HG03097 (cell line): ENCODE data around the gene MRPL45.

Experiments
- ATAC-seq: cut with Tn5 transposase; IDR thresholded peaks from one replicate; pipeline ENCODE4 v1.9.1; 2021; ENCODE audit not compliant: unreplicated experiment, low FRiP score

Gene MRPL45

GRCh38 chr17:38324141-38324697 is 27.3 kb downstream of the MRPL45 start:
- no peak for ATAC-seq

- no peak for ATAC-seq
Measured at GRCh38 chr17:38324772-38325171, 27.8 kb downstream of the MRPL45 start.

- no peak for ATAC-seq
Measured at GRCh38 chr17:38325221-38325851, 28.4 kb downstream of the MRPL45 start.

GRCh38 chr17:38326996-38327792 is 30.2 kb downstream of the MRPL45 start:
- ATAC-seq: no peak

- ATAC-seq: no peak
Measured at GRCh38 chr17:38327936-38328335, 31.0 kb downstream of the MRPL45 start.

DNA sequence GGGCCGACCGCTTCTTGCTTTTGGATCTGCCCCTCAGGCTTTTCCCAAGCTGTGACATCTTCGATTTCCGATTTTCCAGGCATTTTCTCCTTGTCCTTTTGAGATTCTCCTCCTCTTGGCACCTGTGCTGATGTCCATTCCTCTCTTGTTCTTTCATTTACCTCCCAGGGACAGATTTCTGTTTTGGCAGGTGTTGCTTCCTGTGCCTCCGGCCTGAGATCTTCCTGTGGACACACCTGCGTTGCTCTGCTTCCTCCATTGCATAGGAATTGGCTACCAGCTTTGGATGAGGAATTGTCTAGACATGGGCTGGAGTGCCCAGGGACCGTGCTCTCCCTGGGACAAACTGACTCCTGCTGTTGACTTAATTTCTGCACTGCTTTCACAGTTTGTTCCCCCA is 31.7 kb downstream of the MRPL45 start:
- no peak for ATAC-seq

DNA sequence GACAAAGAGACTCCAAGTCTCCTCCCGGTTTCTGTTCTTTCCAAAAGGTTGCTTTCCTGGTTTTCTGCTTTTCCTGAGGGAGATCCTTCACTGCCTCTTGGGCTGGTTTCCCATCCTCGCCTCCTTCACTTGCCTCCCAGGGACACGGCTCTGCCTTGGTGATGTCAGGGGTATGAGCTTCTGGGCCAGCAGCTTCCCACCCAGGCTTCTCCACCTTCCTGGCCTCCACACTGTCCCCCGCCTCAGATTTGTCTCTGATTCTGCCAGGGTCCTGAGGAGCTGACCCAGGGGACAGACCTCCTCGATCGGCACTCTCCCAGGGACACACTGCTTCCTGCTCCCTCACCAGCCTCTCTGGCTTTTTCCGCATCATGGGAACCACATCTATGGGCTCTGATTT is 32.3 kb downstream of the MRPL45 start:
- no peak for ATAC-seq

DNA sequence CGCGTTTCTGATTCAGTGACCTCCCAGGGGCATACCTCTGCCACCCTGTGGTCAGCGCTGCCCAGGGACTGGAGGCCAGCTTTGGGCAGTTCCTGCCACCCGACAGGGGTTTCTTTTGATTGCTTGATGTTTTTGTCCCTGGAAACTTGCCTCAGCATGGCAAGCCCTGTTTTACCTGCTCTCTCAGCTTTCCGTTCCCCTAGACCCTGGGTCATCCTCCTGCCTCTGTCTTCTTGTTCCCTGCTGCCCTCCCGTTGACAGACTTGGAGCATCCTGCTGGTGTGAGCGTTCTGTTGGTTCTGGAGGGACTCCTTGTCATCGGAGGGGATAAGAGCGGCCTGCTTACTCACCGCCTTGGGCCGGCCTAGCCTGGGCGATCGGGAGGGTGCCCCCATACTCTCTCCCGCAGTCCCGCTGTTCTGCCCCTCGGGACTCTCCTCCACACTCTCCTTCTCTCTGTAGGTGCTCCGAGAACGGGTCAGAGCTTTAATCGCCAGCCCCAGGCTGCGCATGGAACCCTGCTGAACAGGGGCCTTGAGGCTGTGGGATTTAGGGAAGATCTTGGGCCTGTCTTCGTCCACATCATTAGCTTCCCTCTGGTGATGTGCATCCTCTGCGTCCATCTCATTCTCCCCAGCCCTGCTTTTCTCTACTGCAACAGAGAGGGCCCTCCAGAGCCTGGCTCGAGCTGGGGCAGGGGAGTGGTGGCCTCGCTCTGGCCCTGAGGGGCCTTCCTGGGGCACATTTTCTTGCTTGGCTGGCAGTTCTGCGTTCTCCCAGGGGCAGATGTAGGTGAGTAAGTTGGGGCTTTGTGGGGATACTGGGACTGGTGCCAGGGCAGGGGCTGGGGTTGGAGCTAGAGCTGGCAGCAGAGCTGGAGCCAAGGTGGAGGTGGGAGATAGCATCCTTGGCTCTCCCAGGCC is 33.1 kb downstream of the MRPL45 start:
- ATAC-seq: no peak

GRCh38 chr17:38330941-38331411 is 34.0 kb downstream of the MRPL45 start:
- no peak for ATAC-seq

DNA sequence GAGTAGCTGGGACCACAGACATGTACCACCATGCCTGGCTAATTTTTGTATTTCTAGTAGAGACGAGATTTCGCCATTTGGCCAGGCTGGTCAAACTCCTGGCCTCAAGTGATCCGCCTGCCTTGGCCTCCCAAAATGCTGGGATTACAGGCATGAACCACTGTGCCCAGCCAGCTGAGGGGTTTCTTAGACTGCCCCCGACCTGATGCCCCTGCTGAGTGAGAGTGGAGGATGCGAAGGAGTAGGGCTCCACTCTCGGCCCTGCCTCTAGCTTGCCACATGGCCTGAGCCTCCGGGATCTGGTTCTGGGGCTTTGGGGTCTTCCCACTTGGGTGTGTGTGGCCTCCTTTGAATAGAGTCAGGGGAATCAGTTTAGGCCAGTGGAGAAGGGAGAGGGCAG is 35.8 kb downstream of the MRPL45 start:
- ATAC-seq: no peak

DNA sequence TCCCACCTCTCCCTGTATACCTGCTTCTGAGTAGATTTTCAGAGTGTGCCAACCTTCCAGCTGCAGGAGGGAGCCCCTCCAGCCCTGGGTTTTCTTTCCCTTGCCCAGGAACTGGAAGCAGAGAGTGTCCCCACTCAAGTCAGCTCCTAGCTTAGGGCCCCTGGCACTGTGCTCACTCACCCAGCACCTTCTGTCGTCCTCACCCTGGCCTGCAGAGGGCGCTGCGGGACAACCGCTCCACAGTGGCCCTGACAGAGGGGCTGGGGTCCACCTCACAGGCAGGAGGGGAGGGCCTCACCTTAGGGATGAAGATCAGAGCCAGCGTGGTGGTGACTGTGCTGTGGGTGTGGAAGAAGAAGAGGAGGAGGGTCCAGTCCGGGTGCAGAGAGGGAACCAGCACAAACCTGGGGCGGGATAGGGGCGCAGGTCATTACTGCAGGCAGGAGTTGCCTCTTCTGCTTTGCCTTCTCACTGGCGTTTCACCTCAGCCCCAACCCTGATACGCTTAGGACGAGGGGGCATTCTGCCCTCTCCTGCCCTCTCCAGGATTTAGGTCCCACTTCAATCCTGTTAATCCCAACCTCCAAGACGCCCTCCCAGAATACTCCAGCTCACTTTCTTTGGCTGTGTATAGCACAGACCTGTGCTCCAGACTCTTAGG is 36.8 kb downstream of the MRPL45 start:
- ATAC-seq: no peak

DNA sequence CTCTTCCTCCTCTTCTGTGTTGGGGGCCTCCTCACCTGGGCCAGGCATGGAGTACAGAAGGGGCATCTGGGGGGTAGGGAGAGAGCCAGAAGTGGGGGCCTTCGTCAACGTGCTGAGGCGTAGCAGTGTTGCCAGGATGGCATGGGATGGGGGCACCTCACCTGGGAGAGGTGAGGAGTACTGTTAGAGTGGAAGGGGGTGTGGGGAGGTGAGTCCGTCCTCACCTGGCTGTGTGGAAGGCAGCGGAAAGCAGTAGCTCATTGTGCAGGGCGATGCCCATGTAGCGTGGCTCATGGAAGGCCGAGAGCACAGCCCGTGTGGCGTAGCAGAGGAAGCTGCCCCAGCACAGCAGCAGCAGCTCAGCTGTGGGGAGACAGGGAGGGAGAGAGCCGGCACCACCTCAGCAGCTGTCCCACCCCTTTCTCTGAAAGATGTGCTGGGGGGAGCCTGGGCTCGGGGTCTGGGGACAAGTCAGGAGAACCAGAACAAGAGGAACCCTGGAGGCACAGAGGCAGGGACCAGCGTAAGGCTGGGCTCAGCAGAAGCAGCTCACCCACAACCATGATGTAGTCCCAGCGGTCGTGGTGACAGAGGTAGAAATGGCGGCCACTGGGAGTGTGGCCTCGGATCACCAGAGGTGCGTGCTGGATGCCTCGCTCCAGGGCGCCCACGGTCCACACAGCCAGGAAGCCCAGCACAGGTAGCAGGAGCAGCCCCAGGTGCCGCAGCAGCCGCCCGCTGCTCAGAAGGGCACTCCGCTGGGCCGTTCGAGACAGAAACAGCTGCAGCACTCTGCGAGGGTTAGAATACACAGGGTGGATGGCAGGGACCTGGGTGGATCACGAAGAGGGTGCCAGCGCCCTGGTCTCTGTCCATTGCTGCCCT is 37.8 kb downstream of the MRPL45 start:
- ATAC-seq: no peak

- ATAC-seq: no peak
Measured at GRCh38 chr17:38336838-38337237, 39.9 kb downstream of the MRPL45 start.

DNA sequence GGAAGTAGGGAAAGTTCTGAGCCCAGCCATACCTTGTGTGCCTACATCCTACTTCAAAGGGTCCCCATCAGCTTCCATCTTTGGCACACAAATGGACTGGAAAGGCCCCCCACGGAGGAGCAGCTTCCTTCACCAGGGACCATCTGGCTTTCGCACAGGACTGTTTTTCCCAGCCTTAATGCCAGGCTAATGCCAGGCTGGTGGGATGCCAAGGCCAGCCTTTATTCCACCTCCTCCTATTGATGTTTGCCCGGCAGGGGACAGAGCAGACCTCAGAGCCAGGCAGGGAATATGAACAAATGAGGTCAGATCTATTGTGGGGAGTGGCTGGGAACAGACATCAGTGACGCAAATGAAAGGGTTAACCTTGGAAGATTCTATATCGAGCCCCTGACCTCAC is 41.1 kb downstream of the MRPL45 start:
- no peak for ATAC-seq

- ATAC-seq: no peak
Measured at GRCh38 chr17:38338535-38338934, 41.6 kb downstream of the MRPL45 start.

GRCh38 chr17:38339891-38340290 is 42.9 kb downstream of the MRPL45 start:
- no peak for ATAC-seq

DNA sequence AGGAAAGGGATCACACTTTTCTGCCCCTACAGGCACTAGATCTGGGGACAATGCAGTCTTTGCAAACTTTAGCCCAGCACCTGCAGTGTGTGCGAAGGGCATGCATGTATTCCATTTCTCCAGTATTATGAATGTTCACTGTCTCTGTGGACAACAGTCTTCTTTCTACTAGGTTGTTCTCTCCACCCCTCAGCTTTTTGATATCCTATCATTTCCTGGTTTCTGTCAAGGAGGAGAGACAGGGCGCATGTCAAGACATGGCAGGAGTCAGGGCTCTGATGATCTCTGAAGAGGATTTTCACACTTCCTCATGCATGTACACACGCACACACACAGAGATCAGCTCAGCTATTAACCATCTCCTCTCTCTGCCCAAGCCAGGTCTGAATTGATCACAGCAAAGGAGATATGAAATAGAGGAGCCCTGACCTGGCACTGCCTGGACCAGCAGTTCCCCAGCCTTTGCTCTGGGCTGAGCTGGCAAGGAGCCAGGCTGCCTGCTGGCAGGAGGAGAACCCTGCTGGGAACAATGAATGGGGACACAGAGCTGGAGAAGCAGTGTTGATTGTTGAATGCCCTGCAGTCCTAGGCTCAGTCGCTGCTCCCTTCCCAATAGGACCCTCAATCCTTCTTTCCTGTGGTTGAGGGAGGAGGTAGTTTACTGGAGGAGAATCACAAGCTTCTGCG is 44.2 kb downstream of the MRPL45 start:
- ATAC-seq: no peak

DNA sequence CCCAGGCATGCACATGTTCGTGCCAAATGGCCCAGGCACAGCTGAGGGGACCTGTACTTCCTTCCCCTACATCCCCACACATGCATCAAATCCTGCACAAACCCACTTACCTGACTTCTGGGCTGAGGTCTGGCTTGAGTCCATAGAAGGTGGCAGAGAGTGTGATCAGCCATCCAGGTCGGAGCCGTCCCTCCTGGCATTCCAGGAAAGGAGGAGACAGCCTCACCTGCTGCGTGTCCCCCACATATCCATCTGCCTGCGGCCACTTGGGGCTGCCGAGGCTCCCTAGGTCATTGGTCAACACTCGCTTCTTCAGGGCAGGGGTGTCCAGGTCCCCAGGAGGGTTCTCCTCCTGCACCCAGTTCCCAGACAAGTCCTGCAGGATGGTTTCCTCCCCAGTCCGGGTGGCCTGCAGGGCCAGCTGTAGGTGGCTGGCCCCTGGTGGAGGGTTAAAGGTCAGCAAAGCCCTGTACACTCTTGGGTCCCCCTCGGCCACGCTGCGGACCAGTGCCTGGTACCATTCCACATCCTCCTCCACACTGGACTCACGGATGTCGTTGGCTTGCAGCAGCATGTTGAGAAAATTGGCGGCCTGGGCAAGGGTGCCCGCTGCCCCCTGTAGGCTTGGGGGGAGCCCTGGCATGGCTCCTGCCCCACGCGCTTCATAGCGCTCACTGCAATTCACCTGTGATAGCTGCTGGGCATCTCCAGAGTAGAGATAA is 46.1 kb downstream of the MRPL45 start:
- no peak for ATAC-seq
